Measurements from ENCODE around the gene SMAD3. TPM values are rescaled to one million over a fixed set of nuclear protein-coding genes. Genes with fewer than 3 reads are reported as not detected.

SMAD3 gene
- total RNA-seq, 1 donor from 2014 or later, result 18.8 TPM

DNA sequence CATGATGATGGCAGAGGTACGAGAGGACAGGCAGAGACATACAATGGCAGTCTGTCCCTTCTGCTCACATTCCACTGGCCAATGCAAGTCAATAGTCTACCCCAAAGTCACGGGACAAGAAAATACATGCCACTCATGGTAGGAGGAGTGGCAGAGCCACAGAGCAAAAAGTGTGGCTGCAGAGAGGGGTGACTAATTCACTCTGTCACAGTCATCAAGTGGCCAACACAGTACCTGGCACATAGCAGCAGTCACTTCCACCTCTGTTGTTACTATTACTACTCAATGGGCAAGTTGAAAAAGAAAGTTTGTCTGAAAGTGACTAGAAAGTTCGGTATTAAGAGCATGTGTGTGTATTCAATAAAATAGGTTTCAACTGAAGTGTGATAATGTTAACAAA lies 91.4 kb downstream of the SMAD3 start:
- H3K4me1 ChIP-seq, result peaks cover 54% of the 10 kb centered on the region
- TF ChIP-seq, protein P1, sequence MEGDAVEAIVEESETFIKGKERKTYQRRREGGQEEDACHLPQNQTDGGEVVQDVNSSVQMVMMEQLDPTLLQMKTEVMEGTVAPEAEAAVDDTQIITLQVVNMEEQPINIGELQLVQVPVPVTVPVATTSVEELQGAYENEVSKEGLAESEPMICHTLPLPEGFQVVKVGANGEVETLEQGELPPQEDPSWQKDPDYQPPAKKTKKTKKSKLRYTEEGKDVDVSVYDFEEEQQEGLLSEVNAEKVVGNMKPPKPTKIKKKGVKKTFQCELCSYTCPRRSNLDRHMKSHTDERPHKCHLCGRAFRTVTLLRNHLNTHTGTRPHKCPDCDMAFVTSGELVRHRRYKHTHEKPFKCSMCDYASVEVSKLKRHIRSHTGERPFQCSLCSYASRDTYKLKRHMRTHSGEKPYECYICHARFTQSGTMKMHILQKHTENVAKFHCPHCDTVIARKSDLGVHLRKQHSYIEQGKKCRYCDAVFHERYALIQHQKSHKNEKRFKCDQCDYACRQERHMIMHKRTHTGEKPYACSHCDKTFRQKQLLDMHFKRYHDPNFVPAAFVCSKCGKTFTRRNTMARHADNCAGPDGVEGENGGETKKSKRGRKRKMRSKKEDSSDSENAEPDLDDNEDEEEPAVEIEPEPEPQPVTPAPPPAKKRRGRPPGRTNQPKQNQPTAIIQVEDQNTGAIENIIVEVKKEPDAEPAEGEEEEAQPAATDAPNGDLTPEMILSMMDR (IDR thresholded peaks at IDR 0.05; ENCODE audit: borderline replicate concordance), result no peak
- DNase-seq, result no peak
- H3K36me3 ChIP-seq, result no peaks in the 10 kb centered on the region
- intact Hi-C loops (cut with micrococcal nuclease), result no loop called here
- no peak overlapping the region for H3K4me3 ChIP-seq
- peak overlapping the region; percentile 57 for H3K27ac ChIP-seq (replicated peaks)
- no peaks in the 10 kb centered on the region for H3K9me3 ChIP-seq (replicated peaks)
- H3K27me3 ChIP-seq (ENCODE audit: low read depth), result no peaks in the 10 kb centered on the region

DNA sequence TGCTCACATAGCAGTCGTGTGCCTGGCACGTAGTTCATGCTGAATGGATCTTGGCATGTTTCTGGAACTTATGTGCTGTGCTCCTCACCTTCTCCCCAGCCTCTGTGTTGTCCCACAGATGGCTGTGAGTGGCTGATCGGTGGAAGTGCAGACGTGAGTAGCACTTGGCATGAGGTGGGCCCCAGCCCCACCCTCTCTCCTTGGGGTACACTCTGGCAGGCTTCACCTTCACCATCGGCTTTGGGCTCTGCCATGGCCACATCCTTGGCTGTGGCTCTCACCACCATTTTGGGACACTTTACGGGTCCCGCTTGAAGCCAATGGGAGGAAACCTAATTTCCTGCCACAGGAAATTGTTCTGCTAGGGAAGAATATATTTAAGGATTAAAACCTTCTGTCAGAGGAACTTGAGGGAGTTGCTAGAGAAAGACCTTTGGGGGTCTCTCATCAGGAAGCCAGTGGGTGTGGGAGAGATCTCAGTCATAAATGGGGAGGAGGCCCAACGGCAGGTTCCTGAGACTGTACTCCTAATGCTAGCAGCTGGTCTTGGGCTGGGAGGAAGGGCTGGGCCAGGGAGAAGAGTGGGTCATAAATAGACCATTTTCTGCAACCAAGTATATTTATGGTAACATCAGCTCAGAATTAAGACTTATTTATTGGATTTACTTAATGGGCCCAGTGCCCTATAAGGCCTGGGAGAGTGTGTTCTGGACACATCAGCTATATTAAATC lies 92.3 kb downstream of the SMAD3 start:
- H3K27ac ChIP-seq (replicated peaks), result peak overlapping the region; percentile 57
- intact Hi-C loops (cut with micrococcal nuclease), result no loop called here
- DNase-seq, result no peak
- H3K4me1 ChIP-seq, result peaks cover 55% of the 10 kb centered on the region
- TF ChIP-seq, protein P1 (IDR thresholded peaks at IDR 0.05; ENCODE audit: borderline replicate concordance), result no peak
- H3K36me3 ChIP-seq, result no peaks in the 10 kb centered on the region
- H3K27me3 ChIP-seq (ENCODE audit: low read depth), result no peaks in the 10 kb centered on the region
- H3K4me3 ChIP-seq, result no peak overlapping the region
- H3K9me3 ChIP-seq (replicated peaks), result no peaks in the 10 kb centered on the region

DNA sequence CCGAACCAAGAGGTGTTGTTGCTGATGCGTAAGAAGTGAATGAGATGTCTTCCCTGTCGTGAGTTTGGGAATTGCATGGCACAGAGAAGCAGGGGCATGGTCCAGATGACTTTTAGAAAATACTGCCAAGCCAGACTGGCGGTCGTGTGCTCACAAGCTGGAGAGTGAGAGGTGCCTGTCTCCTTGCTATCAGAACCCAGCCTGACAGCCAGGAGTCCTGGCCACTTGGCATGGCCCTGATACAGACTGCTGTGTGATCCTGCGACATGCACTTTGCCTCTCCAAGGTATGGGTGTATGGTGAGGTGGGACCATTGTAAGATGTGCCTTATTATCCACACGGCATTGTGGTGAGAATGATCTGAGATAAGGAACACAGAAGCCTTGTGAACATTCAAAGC lies 93.0 kb downstream of the SMAD3 start:
- Histone ChIP-seq H3K9me3 (replicated peaks) (no peaks in the 10 kb centered on the region), H3K27ac (replicated peaks) (peak overlapping the region; percentile 57), H3K4me3 (no peak overlapping the region), H3K4me1 (peaks cover 59% of the 10 kb centered on the region), H3K27me3 (ENCODE audit: low read depth) (no peaks in the 10 kb centered on the region), H3K36me3 (no peaks in the 10 kb centered on the region)
- TF ChIP-seq, protein P1 (IDR thresholded peaks at IDR 0.05; ENCODE audit: borderline replicate concordance), result peak; percentile 20
- intact Hi-C loops (cut with micrococcal nuclease), result no loop called here
- no peak for DNase-seq

DNA sequence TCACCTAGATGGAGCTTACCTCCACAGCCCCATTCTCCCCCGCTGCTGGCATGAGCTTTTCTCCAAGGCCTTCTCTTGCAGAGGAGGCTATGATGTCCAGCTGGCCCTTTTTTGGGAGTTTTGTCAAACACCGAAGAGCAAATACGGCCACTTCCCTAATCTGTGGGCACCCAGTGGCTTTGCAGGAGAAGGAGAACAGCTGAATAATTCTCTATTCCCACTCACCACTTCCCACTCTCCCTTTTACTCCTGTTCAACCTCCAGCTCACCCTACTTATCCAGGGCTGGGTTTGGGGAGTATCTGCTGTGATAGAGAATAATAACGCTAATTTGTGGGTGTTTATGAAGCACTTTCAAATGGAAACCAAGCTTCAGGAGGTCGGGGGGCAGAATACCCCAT lies 96.0 kb downstream of the SMAD3 start:
- Histone ChIP-seq H3K4me1 (peaks cover 77% of the 10 kb centered on the region), H3K9me3 (replicated peaks) (no peaks in the 10 kb centered on the region), H3K27ac (replicated peaks) (no peak overlapping the region), H3K36me3 (peaks cover 9% of the 10 kb centered on the region), H3K4me3 (no peak overlapping the region), H3K27me3 (ENCODE audit: low read depth) (no peaks in the 10 kb centered on the region)
- intact Hi-C loops (cut with micrococcal nuclease), result no loop called here
- DNase-seq, result no peak
- TF ChIP-seq, protein P1 (IDR thresholded peaks at IDR 0.05; ENCODE audit: borderline replicate concordance), result no peak

DNA sequence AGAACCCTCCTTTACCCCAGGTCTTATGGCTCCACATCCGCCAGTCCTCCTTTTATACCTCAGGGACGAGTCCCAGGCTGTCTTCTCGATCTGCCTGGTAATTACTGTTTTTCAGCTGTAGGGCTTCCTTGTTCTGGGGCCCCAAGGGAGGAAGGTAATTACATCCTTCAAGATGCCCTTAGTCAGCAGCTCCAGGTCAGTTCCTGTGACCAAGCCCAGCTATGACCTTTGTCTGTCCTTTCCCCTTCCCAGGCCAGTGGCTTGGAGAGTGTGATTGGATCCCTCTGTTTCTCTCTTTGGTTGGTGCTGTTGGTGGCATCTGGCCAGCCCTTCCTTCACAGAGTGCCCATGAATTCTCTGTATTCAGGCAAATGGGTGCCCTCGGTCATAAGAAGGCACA lies 96.5 kb downstream of the SMAD3 start:
- Histone ChIP-seq H3K9me3 (replicated peaks) (no peaks in the 10 kb centered on the region), H3K36me3 (peaks cover 13% of the 10 kb centered on the region), H3K4me1 (peaks cover 81% of the 10 kb centered on the region), H3K27ac (replicated peaks) (no peak overlapping the region), H3K4me3 (no peak overlapping the region), H3K27me3 (ENCODE audit: low read depth) (no peaks in the 10 kb centered on the region)
- intact Hi-C loops (cut with micrococcal nuclease), result no loop called here
- DNase-seq, result no peak
- TF ChIP-seq, protein P1 (IDR thresholded peaks at IDR 0.05; ENCODE audit: borderline replicate concordance), result no peak

Data from left ventricle myocardium inferior (tissue), 1 donor.